ENCODE results near the gene TSPAN4. TPM values are rescaled to one million over a fixed set of nuclear protein-coding genes. Genes with fewer than 3 reads are reported as not detected.

Gene TSPAN4
- total and polyA plus RNA-seq, 9 of the 15 experiments (the other 6 are each of a cell fraction or from before 2014, with no cell fraction given), result 0.07 to 31.0 (median 15.7) TPM

- peak; percentile 40; the same call in 1 of the 2 replicates for TF ChIP-seq THAP12 (CRISPR knock-in tag; IDR thresholded peaks at IDR 0.05)
- TF ChIP-seq BCOR (IDR thresholded peaks at IDR 0.05), result no peak
- TF ChIP-seq MAFK (IDR thresholded peaks at IDR 0.05; ENCODE audit: low read length), result no peak
- no peak for TF ChIP-seq ZNF445 (CRISPR knock-in tag; IDR thresholded peaks at IDR 0.05; ENCODE audit: low read depth)
- TF ChIP-seq MEF2D (tag; conservative IDR thresholded peaks at IDR 0.05; ENCODE audit: low read depth), result no peak
- no peak for TF ChIP-seq SREBF1 (IDR thresholded peaks at IDR 0.05; ENCODE audit: borderline replicate concordance, low read depth, low read length)
- TF ChIP-seq NR1H2 (CRISPR knock-in tag; IDR thresholded peaks at IDR 0.05), result no peak
- TF ChIP-seq ZNF407 (IDR thresholded peaks at IDR 0.05; ENCODE audit: low read depth), result no peak
- peak; percentile 9; the same call in 1 of the 2 replicates for TF ChIP-seq SMAD4 (CRISPR knock-in tag; conservative IDR thresholded peaks at IDR 0.05)
- no peak for TF ChIP-seq ILK (tag; IDR thresholded peaks at IDR 0.05; ENCODE audit: borderline replicate concordance, low read depth)
- TF ChIP-seq NR2C1 (IDR thresholded peaks at IDR 0.05), result no peak; the same call in 1 of the 2 replicates
- no peak for TF ChIP-seq NR2C1 (tag; IDR thresholded peaks at IDR 0.05)
- no peak for TF ChIP-seq ARHGAP35 (IDR thresholded peaks at IDR 0.05; ENCODE audit: partially characterized antibody)
- TF ChIP-seq CHD2 (IDR thresholded peaks at IDR 0.05; ENCODE audit: low read depth, low read length), result no peak
- TF ChIP-seq XRCC4 (IDR thresholded peaks at IDR 0.05; ENCODE audit: extremely low read depth, insufficient read depth, insufficient read length), result no peak
- no peak for TF ChIP-seq TCFL5 (CRISPR knock-in tag; conservative IDR thresholded peaks at IDR 0.05)
Observed at GRCh38 chr11:911031-911889, 68.6 kb downstream of the TSPAN4 start (continued).

All from K562 (cell line).